ENCODE data around the gene MRPS27. TPM values are rescaled to one million over a fixed set of nuclear protein-coding genes. Genes with fewer than 3 reads are reported as not detected.

MRPS27 gene
- total and polyA plus RNA-seq, 4 donors = 17.6 to 38.7 (median 34.9) TPM

GRCh38 chr5:72182686-72183085, 137.4 kb downstream of the MRPS27 start:
- Histone ChIP-seq H3K4me3 (ENCODE audit: low read depth in 1 of 3, low read length in 3 of 3) (no peak overlapping the region), H3K9ac (ENCODE audit: low read depth in 1 of 2, low read length in 2 of 2) (no peak overlapping the region), H3K4me1 (ENCODE audit: control insufficient read depth in 4 of 4, insufficient read depth in 4 of 4, low read length in 3 of 4) (no peaks in the 10 kb centered on the region), H3K27ac (ENCODE audit: low read depth in 1 of 2, low read length in 2 of 2) (no peak overlapping the region), H3K36me3 (ENCODE audit: control insufficient read depth in 4 of 4, insufficient read depth in 3 of 4, low read depth in 1 of 4, low read length in 3 of 4) (no peaks in the 10 kb centered on the region), H3K27me3 (ENCODE audit: control insufficient read depth in 4 of 4, insufficient read depth in 4 of 4, low read length in 3 of 4) (peaks cover 0 to 10% (median 0%) of the 10 kb centered on the region in 4 donors), H3K9me3 (ENCODE audit: control insufficient read depth in 4 of 4, low read length in 3 of 4) (no peaks in the 10 kb centered on the region)
- no peak for DNase-seq (ENCODE audit: low spot score)
- no peak for TF ChIP-seq HNF4G (IDR thresholded peaks at IDR 0.05)
- no peak for TF ChIP-seq ZBTB33 (IDR thresholded peaks at IDR 0.05)
- TF ChIP-seq MAX (IDR thresholded peaks at IDR 0.05) = no peak
- TF ChIP-seq SP1 (IDR thresholded peaks at IDR 0.05) = no peak
- no peak for TF ChIP-seq FOXA2 (IDR thresholded peaks at IDR 0.05)
- no peak for TF ChIP-seq FOXA1 (IDR thresholded peaks at IDR 0.05)
- TF ChIP-seq EGR1 (IDR thresholded peaks at IDR 0.05; ENCODE audit: low read depth in 2 of 2) = no peak
- no peak for TF ChIP-seq YY1 (IDR thresholded peaks at IDR 0.05)
- TF ChIP-seq NR2F2 (IDR thresholded peaks at IDR 0.05) = no peak
- no peak for TF ChIP-seq HNF4A (conservative IDR thresholded peaks at IDR 0.05)
- no peak for TF ChIP-seq JUND (IDR thresholded peaks at IDR 0.05)
- no peak for TF ChIP-seq ATF3 (IDR thresholded peaks at IDR 0.05)
- TF ChIP-seq RAD21 (IDR thresholded peaks at IDR 0.05) = no peak
- WGBS = 89% methylated on average over 7 of the region's 7 CpGs

- Histone ChIP-seq H3K4me1 (ENCODE audit: control insufficient read depth in 4 of 4, insufficient read depth in 4 of 4, low read length in 3 of 4) (no peaks in the 10 kb centered on the region), H3K36me3 (ENCODE audit: control insufficient read depth in 4 of 4, insufficient read depth in 3 of 4, low read depth in 1 of 4, low read length in 3 of 4) (no peaks in the 10 kb centered on the region), H3K9ac (ENCODE audit: low read depth in 1 of 2, low read length in 2 of 2) (no peak overlapping the region), H3K4me3 (ENCODE audit: low read depth in 1 of 3, low read length in 3 of 3) (no peak overlapping the region), H3K27me3 (ENCODE audit: control insufficient read depth in 4 of 4, insufficient read depth in 4 of 4, low read length in 3 of 4) (peaks cover 0 to 10% (median 0%) of the 10 kb centered on the region in 4 donors), H3K27ac (ENCODE audit: low read depth in 1 of 2, low read length in 2 of 2) (no peak overlapping the region), H3K9me3 (ENCODE audit: control insufficient read depth in 4 of 4, low read length in 3 of 4) (no peaks in the 10 kb centered on the region)
- TF ChIP-seq HNF4A (conservative IDR thresholded peaks at IDR 0.05) = no peak
- TF ChIP-seq GABPA (IDR thresholded peaks at IDR 0.05 in 1 of 2, conservative IDR thresholded peaks at IDR 0.05 in 1 of 2) = no peak
- no peak for TF ChIP-seq ZBTB33 (IDR thresholded peaks at IDR 0.05)
- TF ChIP-seq REST (IDR thresholded peaks at IDR 0.05) = no peak
- no peak for TF ChIP-seq MAX (IDR thresholded peaks at IDR 0.05)
- no peak for TF ChIP-seq RAD21 (IDR thresholded peaks at IDR 0.05)
- TF ChIP-seq FOXA1 (IDR thresholded peaks at IDR 0.05) = no peak
- TF ChIP-seq YY1 (IDR thresholded peaks at IDR 0.05) = no peak
- no peak for TF ChIP-seq RXRA (IDR thresholded peaks at IDR 0.05)
- no peak for TF ChIP-seq ATF3 (IDR thresholded peaks at IDR 0.05)
- no peak for TF ChIP-seq FOXA2 (IDR thresholded peaks at IDR 0.05)
- no peak for TF ChIP-seq HNF4G (IDR thresholded peaks at IDR 0.05)
- no peak for TF ChIP-seq JUND (IDR thresholded peaks at IDR 0.05)
- no peak for TF ChIP-seq EGR1 (IDR thresholded peaks at IDR 0.05; ENCODE audit: low read depth in 2 of 2)
- 77% methylated on average over 4 of the region's 4 CpGs for WGBS
- no peak for DNase-seq (ENCODE audit: low spot score)
Measured at GRCh38 chr5:72180925-72181324, 139.1 kb downstream of the MRPS27 start.

All from liver (tissue), 9 donors.